Gastrocnemius medialis (tissue), 4 donors: ENCODE results near the gene TANGO2. TPM values are rescaled to one million over a fixed set of nuclear protein-coding genes. Genes with fewer than 3 reads are reported as not detected.

Experiments
- ATAC-seq, 2 donors: fragments of 150-250 bp; one replicate each; pipeline ENCODE4 v1.9.1; 2016
- DNase-seq, 2 donors: peaks; one replicate each; pipeline ENCODE4 v3.0.0-alpha.2; 2019
- H3K27ac ChIP-seq, 4 donors: fragments of 200-600 bp; sonication (generic); 1 replicate in 1 of 4; 2 replicates in 3 of 4; pipeline ENCODE4 v1.5.1; 2016 to 2018; ENCODE audit warnings: mild to moderate bottlenecking in 2 of 4, moderate library complexity in 1 of 4
- H3K27me3 ChIP-seq, 3 donors: fragments of 200-600 bp; sonication (generic) in 2 of 3; 1 replicate in 1 of 3; 2 replicates in 2 of 3; pipeline versions ENCODE4 v1.5.1 to v1.6.0; 2016 to 2019; ENCODE audit warnings: mild to moderate bottlenecking in 1 of 3, moderate library complexity in 1 of 3
- H3K36me3 ChIP-seq, 2 donors: fragments of 200-600 bp; sonication (generic) in 1 of 2; one replicate each; pipeline ENCODE4 v1.5.1; 2017 to 2018
- H3K4me1 ChIP-seq, 2 donors: fragments of 200-600 bp; sonication (generic) in 1 of 2; one replicate each; pipeline ENCODE4 v1.5.1; 2016 to 2017; ENCODE audit warnings: mild to moderate bottlenecking in 2 of 2
- H3K4me3 ChIP-seq, 4 donors: fragments of 200-600 bp; sonication (generic) in 3 of 4; 1 replicate in 1 of 4; 2 replicates in 3 of 4; pipeline ENCODE4 v1.5.1; 2016 to 2019; ENCODE audit warnings: mild to moderate bottlenecking in 2 of 4
- H3K9me3 ChIP-seq, 3 donors: fragments of 200-600 bp; sonication (generic) in 2 of 3; 1 replicate in 1 of 3; 2 replicates in 2 of 3; pipeline ENCODE4 v1.5.1; 2016 to 2019
- POLR2A ChIP-seq, 2 donors: fragments of 450-650 bp; IDR thresholded peaks; one replicate each; pipeline ENCODE4 v1.6.1; 2017; ENCODE audit warnings: antibody characterized with exemption in 2 of 2, mild to moderate bottlenecking in 2 of 2, moderate library complexity in 2 of 2
- in situ Hi-C, 4 donors: fragments of 200-750 bp; cut with MboI; loops; one replicate each; pipeline versions ENCODE4 v1.15.0 to v1.8.0; 2017; ENCODE audit warnings: low sequenced_read_pairs in 4 of 4
- intact Hi-C: fragments of 100-400 bp; cut with DNase I; formaldehyde crosslinking; loops from one replicate; pipeline ENCODE4 v1.15.1; 2023; ENCODE audit warnings: low total_unique reads
- total RNA-seq, 4 donors: library from RNA; depleted of rRNA; stranded (reverse); fragments of >200 nt; gene quantifications; one replicate each; pipeline versions ENCODE4 v1.1.0 to v1.2.3, GENCODE V29; 2016
- TF ChIP-seq, protein P1 (sequence below), 5 experiments: fragments of 450-650 bp in 3 of 5; fragments of 200-600 bp in 2 of 5; sonication (generic) in 2 of 5; IDR thresholded peaks in 4 of 5; conservative IDR thresholded peaks in 1 of 5; 1 replicate in 4 of 5; 2 replicates in 1 of 5; pipeline ENCODE4 v1.5.1; 2016 to 2019; ENCODE audit warnings: antibody characterized with exemption in 5 of 5, mild to moderate bottlenecking in 3 of 5, moderate library complexity in 3 of 5

TANGO2 gene
- total RNA-seq, 4 donors from 2014 or later: 43.0 to 115 (median 52.5) TPM

DNA sequence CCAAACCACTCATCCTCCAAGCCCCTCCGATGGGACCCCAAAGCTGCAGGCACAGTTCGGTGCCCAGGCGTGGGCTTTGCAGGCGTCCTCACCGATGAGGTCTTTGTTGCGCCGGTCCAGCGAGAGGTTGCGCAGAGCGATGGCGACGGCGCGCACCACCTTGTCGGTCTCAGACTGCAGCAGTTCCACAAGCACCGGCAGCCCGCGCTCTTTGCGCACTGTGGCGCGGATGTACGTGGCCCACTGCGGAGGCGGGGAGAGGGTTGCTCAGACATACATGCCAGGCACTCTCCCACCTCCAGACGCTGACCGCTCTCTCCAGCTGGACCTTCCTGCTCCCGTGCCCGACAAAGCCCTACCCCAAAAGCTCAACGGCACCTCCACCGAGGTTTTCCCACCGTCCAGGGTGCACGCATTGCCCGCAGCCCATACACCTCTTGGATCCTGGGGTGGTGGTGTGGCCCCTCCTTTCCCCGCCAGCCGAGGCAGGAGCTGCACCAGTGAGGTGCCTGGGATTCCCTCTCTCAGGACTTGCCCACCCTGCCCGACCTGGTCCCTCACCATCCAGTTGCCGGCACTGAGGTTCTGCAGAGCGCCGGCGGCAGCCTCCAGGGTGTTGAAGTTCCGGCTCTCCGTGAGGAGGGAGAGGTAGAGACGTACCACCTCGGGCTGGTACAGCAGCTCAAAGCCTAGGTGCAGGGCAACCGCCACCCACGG lies 47.2 kb upstream of the TANGO2 start:
- Histone ChIP-seq H3K9me3 (no peaks in the 10 kb centered on the region), H3K27me3 (no peaks in the 10 kb centered on the region), H3K27ac (no peak overlapping the region), H3K4me3 (no peak overlapping the region), H3K4me1 (peaks cover 0 to 11% of the 10 kb centered on the region in 2 donors), H3K36me3 (peaks cover 0 to 10% of the 10 kb centered on the region in 2 donors)
- in situ Hi-C loops: loop anchor here in 3 of 4 donors (5.0 kb wide), 1 partner anchor 39 kb away; no protein-coding TSS in a partner anchor
- DNase-seq (no peak), ATAC-seq (no peak)
- no peak for TF ChIP-seq POLR2A (IDR thresholded peaks at IDR 0.05)
- TF ChIP-seq, protein P1, sequence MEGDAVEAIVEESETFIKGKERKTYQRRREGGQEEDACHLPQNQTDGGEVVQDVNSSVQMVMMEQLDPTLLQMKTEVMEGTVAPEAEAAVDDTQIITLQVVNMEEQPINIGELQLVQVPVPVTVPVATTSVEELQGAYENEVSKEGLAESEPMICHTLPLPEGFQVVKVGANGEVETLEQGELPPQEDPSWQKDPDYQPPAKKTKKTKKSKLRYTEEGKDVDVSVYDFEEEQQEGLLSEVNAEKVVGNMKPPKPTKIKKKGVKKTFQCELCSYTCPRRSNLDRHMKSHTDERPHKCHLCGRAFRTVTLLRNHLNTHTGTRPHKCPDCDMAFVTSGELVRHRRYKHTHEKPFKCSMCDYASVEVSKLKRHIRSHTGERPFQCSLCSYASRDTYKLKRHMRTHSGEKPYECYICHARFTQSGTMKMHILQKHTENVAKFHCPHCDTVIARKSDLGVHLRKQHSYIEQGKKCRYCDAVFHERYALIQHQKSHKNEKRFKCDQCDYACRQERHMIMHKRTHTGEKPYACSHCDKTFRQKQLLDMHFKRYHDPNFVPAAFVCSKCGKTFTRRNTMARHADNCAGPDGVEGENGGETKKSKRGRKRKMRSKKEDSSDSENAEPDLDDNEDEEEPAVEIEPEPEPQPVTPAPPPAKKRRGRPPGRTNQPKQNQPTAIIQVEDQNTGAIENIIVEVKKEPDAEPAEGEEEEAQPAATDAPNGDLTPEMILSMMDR (IDR thresholded peaks at IDR 0.05 in 4 of 5, conservative IDR thresholded peaks at IDR 0.05 in 1 of 5): no peak
- intact Hi-C loops: loop anchor here (5.0 to 10.0 kb wide), 2 partner anchors 111 to 154 kb away; partner anchors contain the start of gene DGCR8

DNA sequence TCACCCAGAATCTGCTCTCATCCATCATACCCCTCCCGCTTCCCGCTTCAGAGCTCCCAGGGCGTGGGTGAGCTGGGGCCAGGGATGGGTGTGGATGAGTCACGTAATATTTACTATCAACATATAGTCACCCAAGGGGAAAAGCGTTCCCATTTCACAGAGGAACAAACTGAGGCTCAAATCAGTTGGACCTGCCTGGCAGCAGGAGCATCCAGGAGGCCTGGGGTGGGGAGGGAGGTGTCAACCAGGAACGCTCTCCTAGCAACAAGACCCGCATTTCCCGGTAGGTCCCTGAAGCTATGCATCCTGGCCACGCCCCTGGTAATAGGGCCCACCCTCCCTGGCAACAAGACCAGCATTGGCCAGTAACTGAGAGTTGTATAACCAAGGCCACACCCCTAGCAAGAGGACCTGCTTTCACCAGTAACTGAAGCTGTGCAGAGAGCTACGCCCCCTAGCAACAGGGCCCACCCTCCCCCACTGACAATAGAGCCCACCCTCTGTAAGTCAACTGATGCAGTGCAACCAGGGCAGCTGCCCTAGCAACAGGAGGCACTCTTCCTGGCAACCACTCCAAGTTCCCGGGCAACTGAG lies 46.5 kb upstream of the TANGO2 start:
- no peaks in the 10 kb centered on the region for H3K27me3 ChIP-seq
- H3K36me3 ChIP-seq: peaks cover 0 to 11% of the 10 kb centered on the region in 2 donors
- ATAC-seq: no peak
- in situ Hi-C loops (loop anchor here in 3 of 4 donors (5.0 kb wide), 1 partner anchor 38 kb away; no protein-coding TSS in a partner anchor), intact Hi-C loops (loop anchor here (5.0 to 10.0 kb wide), 2 partner anchors 110 to 153 kb away; partner anchors contain the start of gene DGCR8)
- H3K4me1 ChIP-seq: peaks cover 0 to 11% of the 10 kb centered on the region in 2 donors
- no peak overlapping the region for H3K4me3 ChIP-seq
- H3K27ac ChIP-seq: no peak overlapping the region
- H3K9me3 ChIP-seq: no peaks in the 10 kb centered on the region
- TF ChIP-seq, protein P1 (IDR thresholded peaks at IDR 0.05 in 4 of 5, conservative IDR thresholded peaks at IDR 0.05 in 1 of 5): no peak
- TF ChIP-seq POLR2A (IDR thresholded peaks at IDR 0.05): no peak
- DNase-seq: no peak

DNA sequence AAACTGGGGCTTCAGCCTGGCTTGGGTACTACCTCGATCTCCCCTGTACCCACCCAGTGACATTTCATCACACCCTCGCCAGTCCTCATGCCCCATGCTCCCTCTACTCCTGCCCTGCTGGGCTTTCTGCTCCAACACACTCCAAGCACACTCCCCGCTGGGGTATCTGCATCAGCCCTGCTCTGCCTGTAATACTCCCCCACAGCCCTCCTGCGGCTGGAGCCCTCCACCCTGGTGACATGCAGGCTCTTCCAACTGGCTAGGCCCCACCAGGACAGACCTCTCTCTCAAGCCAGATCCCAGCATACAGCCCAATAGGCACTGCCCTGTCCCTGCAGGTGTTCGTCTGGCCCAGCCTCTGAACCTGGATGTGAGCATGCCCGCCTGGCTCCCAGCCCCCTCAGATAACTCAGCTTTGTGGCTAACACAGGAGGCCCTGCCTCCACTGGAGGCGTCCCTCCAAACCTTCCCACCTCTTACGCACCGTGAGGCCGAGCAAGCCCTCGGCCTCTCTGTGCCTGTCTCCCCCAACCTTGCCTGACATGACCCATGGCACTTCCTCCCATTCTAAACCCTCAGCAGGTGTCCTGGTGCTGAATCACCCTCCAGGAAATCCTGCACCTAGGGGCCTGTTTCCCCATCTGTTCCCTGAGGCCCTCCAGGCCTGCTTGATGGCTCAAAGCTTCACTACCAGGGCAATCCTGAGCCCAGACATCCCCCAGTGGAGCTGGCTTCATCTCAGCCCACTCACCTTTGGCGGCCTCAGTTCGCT lies 45.8 kb upstream of the TANGO2 start:
- H3K36me3 ChIP-seq: peaks cover 0 to 12% of the 10 kb centered on the region in 2 donors
- TF ChIP-seq, protein P1 (IDR thresholded peaks at IDR 0.05 in 4 of 5, conservative IDR thresholded peaks at IDR 0.05 in 1 of 5): no peak
- no peak for TF ChIP-seq POLR2A (IDR thresholded peaks at IDR 0.05)
- H3K27ac ChIP-seq: no peak overlapping the region
- no peak overlapping the region for H3K4me3 ChIP-seq
- ATAC-seq: no peak
- H3K9me3 ChIP-seq: no peaks in the 10 kb centered on the region
- H3K4me1 ChIP-seq: peaks cover 0 to 11% of the 10 kb centered on the region in 2 donors
- in situ Hi-C loops: loop anchor here in 3 of 4 donors (5.0 kb wide), 1 partner anchor 37 kb away; no protein-coding TSS in a partner anchor
- H3K27me3 ChIP-seq: no peaks in the 10 kb centered on the region
- no peak for DNase-seq
- intact Hi-C loops: loop anchor here (5.0 to 10.0 kb wide), 2 partner anchors 110 to 152 kb away; partner anchors contain the start of gene DGCR8

GRCh38 chr22:19975707-19976035 lies 45.2 kb upstream of the TANGO2 start:
- in situ Hi-C loops: no loop called here
- intact Hi-C loops: loop anchor here (10.0 kb wide), 1 partner anchor 109 kb away; the partner anchor contains the start of gene DGCR8
- DNase-seq: no peak
- Histone ChIP-seq H3K36me3 (peaks cover 0 to 12% of the 10 kb centered on the region in 2 donors), H3K27ac (no peak overlapping the region), H3K9me3 (no peaks in the 10 kb centered on the region), H3K4me3 (no peak overlapping the region), H3K4me1 (peaks cover 0 to 11% of the 10 kb centered on the region in 2 donors), H3K27me3 (no peaks in the 10 kb centered on the region)
- ATAC-seq: no peak
- TF ChIP-seq, protein P1 (IDR thresholded peaks at IDR 0.05 in 4 of 5, conservative IDR thresholded peaks at IDR 0.05 in 1 of 5): no peak
- TF ChIP-seq POLR2A (IDR thresholded peaks at IDR 0.05): no peak
